ENCODE measurements around the gene TLR10. TPM values are rescaled to one million over a fixed set of nuclear protein-coding genes. Genes with fewer than 3 reads are reported as not detected.

The TLR10 gene
- total RNA-seq, 1 donor from 2014 or later: not detected

DNA sequence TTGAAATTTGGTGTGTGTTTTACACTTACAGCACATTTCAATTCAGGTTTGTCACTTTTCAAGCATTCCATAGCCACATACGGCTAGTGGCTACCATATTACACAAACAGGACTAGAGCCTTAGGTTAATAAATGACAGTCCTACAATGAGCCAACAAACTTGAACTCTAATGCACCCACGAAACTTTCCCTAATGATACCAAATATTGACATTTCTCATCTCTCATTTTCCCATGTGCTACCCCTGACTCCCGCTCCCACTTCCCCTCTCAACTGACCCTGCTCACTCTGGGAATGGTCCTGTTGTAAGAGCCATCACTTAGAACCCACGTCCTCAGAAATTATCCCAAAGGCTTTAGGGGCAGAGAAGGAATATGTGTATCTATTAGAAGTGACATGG is 4.9 kb upstream of the TLR10 start:
- no peaks in the 10 kb centered on the region for H3K9me3 ChIP-seq (ENCODE audit: insufficient read depth, low read depth, low read length)
- H3K27ac Mint-ChIP-seq (ENCODE audit: unreplicated experiment): no peak overlapping the region
- no peaks in the 10 kb centered on the region for H3K36me3 ChIP-seq (ENCODE audit: insufficient read depth, low read length)
- no peaks in the 10 kb centered on the region for H3K79me2 ChIP-seq (ENCODE audit: insufficient read depth, low read length)
- TF ChIP-seq EZH2 (IDR thresholded peaks at IDR 0.05; ENCODE audit: insufficient read depth, low read length): no peak
- TF ChIP-seq, protein P1, sequence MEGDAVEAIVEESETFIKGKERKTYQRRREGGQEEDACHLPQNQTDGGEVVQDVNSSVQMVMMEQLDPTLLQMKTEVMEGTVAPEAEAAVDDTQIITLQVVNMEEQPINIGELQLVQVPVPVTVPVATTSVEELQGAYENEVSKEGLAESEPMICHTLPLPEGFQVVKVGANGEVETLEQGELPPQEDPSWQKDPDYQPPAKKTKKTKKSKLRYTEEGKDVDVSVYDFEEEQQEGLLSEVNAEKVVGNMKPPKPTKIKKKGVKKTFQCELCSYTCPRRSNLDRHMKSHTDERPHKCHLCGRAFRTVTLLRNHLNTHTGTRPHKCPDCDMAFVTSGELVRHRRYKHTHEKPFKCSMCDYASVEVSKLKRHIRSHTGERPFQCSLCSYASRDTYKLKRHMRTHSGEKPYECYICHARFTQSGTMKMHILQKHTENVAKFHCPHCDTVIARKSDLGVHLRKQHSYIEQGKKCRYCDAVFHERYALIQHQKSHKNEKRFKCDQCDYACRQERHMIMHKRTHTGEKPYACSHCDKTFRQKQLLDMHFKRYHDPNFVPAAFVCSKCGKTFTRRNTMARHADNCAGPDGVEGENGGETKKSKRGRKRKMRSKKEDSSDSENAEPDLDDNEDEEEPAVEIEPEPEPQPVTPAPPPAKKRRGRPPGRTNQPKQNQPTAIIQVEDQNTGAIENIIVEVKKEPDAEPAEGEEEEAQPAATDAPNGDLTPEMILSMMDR (IDR thresholded peaks at IDR 0.05; ENCODE audit: insufficient read depth, low read depth, low read length): no peak
- DNase-seq (ENCODE audit: low read depth) (no peak), FAIRE-seq (no peak)
- no peak overlapping the region for H3K4me3 ChIP-seq (ENCODE audit: insufficient read depth, low read depth, low read length)
- no peak overlapping the region for H2AFZ ChIP-seq (ENCODE audit: low read depth, low read length)
- no peaks in the 10 kb centered on the region for H4K20me1 ChIP-seq (ENCODE audit: insufficient read depth, low read length)
- no peak overlapping the region for H3K4me3 Mint-ChIP-seq (ENCODE audit: unreplicated experiment)
- H3K27me3 ChIP-seq (ENCODE audit: insufficient read depth, low read length): no peaks in the 10 kb centered on the region
- no peaks in the 10 kb centered on the region for H3K4me1 ChIP-seq (ENCODE audit: insufficient read depth, low read length)
- H3K9me3 Mint-ChIP-seq (ENCODE audit: unreplicated experiment): no peaks in the 10 kb centered on the region
- no peak overlapping the region for H3K9ac ChIP-seq (ENCODE audit: low read length)
- no peaks in the 10 kb centered on the region for H3K27me3 Mint-ChIP-seq (ENCODE audit: low read depth, unreplicated experiment)
- H3K4me1 Mint-ChIP-seq (ENCODE audit: low read depth, unreplicated experiment): no peaks in the 10 kb centered on the region
- H3K36me3 Mint-ChIP-seq (ENCODE audit: low read depth, unreplicated experiment): no peaks in the 10 kb centered on the region
- no peak overlapping the region for H3K4me2 ChIP-seq (ENCODE audit: low read length)
- H3K27ac ChIP-seq (ENCODE audit: low read depth, low read length): no peak overlapping the region

DNA sequence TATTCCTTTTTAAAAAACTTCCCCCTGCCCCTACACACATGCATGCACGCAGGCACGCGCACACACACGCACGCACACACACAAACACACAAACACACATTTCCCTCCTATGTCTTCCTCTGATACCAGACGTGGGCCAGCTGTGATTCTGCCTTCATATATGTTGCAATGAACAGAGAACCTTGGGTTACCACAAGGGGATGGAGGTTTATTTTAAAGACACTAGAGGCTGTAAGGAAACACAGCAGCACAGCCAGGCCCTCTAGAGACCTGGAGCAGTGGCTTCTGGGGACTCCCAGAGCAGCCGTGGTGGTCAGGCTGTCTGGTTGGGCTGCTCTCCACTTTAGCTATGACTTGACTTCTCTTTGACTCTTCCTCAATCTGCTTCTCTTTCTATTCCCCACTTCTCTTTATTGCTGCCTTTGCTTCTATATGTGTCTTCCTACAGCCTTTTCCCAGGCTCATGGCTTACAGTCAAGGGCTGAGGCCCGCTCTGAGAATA is 3.2 kb upstream of the TLR10 start:
- no peak overlapping the region for H2AFZ ChIP-seq (ENCODE audit: low read depth, low read length)
- DNase-seq (ENCODE audit: low read depth) (no peak), FAIRE-seq (no peak)
- H3K4me2 ChIP-seq (ENCODE audit: low read length): no peak overlapping the region
- no peaks in the 10 kb centered on the region for H4K20me1 ChIP-seq (ENCODE audit: insufficient read depth, low read length)
- H3K9me3 ChIP-seq (ENCODE audit: insufficient read depth, low read depth, low read length): no peaks in the 10 kb centered on the region
- Mint-ChIP-seq H3K4me1 (ENCODE audit: low read depth, unreplicated experiment) (no peaks in the 10 kb centered on the region), H3K4me3 (ENCODE audit: unreplicated experiment) (no peak overlapping the region), H3K27me3 (ENCODE audit: low read depth, unreplicated experiment) (no peaks in the 10 kb centered on the region), H3K36me3 (ENCODE audit: low read depth, unreplicated experiment) (no peaks in the 10 kb centered on the region), H3K9me3 (ENCODE audit: unreplicated experiment) (no peaks in the 10 kb centered on the region), H3K27ac (ENCODE audit: unreplicated experiment) (no peak overlapping the region)
- no peak overlapping the region for H3K27ac ChIP-seq (ENCODE audit: low read depth, low read length)
- TF ChIP-seq, protein P1 (IDR thresholded peaks at IDR 0.05; ENCODE audit: insufficient read depth, low read depth, low read length): no peak
- no peak for TF ChIP-seq EZH2 (IDR thresholded peaks at IDR 0.05; ENCODE audit: insufficient read depth, low read length)
- no peaks in the 10 kb centered on the region for H3K79me2 ChIP-seq (ENCODE audit: insufficient read depth, low read length)
- H3K4me3 ChIP-seq (ENCODE audit: insufficient read depth, low read depth, low read length): no peak overlapping the region
- no peaks in the 10 kb centered on the region for H3K36me3 ChIP-seq (ENCODE audit: insufficient read depth, low read length)
- H3K27me3 ChIP-seq (ENCODE audit: insufficient read depth, low read length): no peaks in the 10 kb centered on the region
- no peaks in the 10 kb centered on the region for H3K4me1 ChIP-seq (ENCODE audit: insufficient read depth, low read length)
- no peak overlapping the region for H3K9ac ChIP-seq (ENCODE audit: low read length)

DNA sequence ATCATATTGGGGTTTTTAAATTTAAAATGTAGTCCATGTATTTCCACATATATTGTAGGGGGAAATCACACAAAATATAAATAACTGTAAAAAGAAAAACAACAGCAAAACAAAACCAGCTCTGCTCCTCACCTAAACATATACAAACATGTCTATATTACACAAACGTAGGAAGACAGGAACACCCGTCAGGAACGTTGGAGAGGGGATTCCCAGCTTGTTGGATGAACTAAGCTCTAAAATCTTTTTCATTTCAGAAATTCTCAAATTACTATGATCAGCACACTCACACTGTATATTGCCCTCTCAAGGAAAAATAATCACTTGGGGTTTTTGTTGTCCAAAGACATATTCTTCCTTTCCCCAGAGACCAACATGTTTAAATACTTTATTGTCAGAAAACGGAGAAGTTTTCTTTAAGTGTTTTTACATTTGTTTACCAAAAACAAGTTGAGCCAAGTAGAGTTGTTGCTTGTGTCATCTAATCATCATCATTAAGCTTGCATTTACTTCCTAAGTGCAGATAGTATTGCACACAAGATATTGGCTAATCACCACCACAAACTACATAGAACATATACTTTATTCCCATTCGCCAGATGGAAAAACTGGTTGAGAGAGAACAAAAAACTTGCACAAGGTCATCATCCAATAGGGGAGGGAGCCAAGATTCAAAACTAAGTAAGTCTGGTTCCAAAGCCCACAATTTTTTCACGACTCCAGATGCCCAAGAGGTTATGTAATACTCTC is 2.4 kb upstream of the TLR10 start:
- FAIRE-seq: no peak
- Histone ChIP-seq H4K20me1 (ENCODE audit: insufficient read depth, low read length) (no peaks in the 10 kb centered on the region), H3K9me3 (ENCODE audit: insufficient read depth, low read depth, low read length) (no peaks in the 10 kb centered on the region), H3K36me3 (ENCODE audit: insufficient read depth, low read length) (no peaks in the 10 kb centered on the region), H3K27me3 (ENCODE audit: insufficient read depth, low read length) (no peaks in the 10 kb centered on the region), H3K79me2 (ENCODE audit: insufficient read depth, low read length) (no peaks in the 10 kb centered on the region), H2AFZ (ENCODE audit: low read depth, low read length) (no peak overlapping the region), H3K9ac (ENCODE audit: low read length) (no peak overlapping the region), H3K4me1 (ENCODE audit: insufficient read depth, low read length) (no peaks in the 10 kb centered on the region), H3K4me3 (ENCODE audit: insufficient read depth, low read depth, low read length) (no peak overlapping the region), H3K27ac (ENCODE audit: low read depth, low read length) (no peak overlapping the region), H3K4me2 (ENCODE audit: low read length) (no peak overlapping the region)
- no peaks in the 10 kb centered on the region for H3K4me1 Mint-ChIP-seq (ENCODE audit: low read depth, unreplicated experiment)
- TF ChIP-seq, protein P1 (IDR thresholded peaks at IDR 0.05; ENCODE audit: insufficient read depth, low read depth, low read length): no peak
- TF ChIP-seq EZH2 (IDR thresholded peaks at IDR 0.05; ENCODE audit: insufficient read depth, low read length): no peak
- no peaks in the 10 kb centered on the region for H3K36me3 Mint-ChIP-seq (ENCODE audit: low read depth, unreplicated experiment)
- H3K27ac Mint-ChIP-seq (ENCODE audit: unreplicated experiment): no peak overlapping the region
- DNase-seq (ENCODE audit: low read depth): no peak
- H3K27me3 Mint-ChIP-seq (ENCODE audit: low read depth, unreplicated experiment): no peaks in the 10 kb centered on the region
- H3K4me3 Mint-ChIP-seq (ENCODE audit: unreplicated experiment): no peak overlapping the region
- no peaks in the 10 kb centered on the region for H3K9me3 Mint-ChIP-seq (ENCODE audit: unreplicated experiment)

All from astrocyte (in vitro differentiated cells and primary cell).